DMS 273 (cell line): ENCODE results near the gene RDH13.
"Not testable (repeated sequence)": the region's sequence is repeated elsewhere in the genome, so short reads cannot be mapped to it uniquely, and the experiment has no call there.

Experiments used
- DNase-seq: peaks from one replicate; lab custom pipeline; 2025; ENCODE audit not compliant: unreplicated experiment; lab: John Stamatoyannopoulos, UW

The RDH13 gene

DNA sequence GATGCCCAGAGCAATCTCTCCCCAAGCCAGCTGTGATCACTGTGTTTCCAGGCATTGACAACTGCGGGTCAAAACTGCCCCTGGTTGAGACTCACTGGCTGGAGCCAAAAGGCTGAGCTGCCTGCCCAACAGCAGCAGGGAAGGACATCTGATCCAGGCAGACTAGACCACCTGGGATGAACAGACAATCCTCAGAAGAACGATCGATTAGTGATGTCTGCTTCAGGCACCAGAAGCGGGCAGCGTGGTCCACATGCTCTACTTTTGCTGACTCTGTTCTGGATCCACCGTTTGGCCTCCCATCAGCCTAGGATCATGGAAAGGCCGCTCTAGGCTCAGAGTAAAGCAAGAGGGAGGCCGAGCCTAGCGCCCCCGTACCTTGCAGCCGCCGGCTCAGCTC lies 15.0 kb downstream of the RDH13 start:
- DNase-seq: no peak

DNA sequence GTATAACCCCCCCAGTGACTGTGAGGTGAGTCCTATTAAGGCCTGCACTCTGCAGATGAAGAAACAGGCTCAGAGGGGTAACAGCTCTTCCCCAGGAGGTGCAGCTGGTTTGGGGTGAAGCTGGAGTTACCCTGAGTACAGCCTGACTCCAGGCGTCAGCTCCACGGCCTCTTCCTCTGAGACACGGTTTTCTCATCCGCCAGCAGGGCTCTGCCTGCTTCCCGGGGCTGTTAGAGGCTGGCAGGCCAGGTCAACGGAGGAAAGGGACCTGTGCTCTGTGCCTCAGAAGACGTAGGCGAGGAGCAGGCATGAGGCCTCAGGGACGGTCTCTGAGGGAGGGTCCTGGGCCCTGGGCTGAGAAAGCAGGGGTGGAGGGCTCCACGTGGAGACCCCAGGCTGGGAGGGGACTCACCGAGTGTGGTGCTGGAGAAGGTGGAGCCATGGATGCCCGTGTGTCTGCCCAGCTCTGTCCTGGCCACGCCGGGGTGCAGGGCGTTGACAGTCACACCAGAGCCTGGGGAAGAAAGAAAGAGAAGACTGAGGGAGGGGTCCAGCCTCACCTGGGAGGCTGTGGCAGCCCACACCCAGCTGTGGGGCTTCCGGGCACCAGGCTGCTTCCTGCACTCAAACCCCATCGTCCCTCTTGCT lies 15.8 kb downstream of the RDH13 start:
- no peak for DNase-seq

DNA sequence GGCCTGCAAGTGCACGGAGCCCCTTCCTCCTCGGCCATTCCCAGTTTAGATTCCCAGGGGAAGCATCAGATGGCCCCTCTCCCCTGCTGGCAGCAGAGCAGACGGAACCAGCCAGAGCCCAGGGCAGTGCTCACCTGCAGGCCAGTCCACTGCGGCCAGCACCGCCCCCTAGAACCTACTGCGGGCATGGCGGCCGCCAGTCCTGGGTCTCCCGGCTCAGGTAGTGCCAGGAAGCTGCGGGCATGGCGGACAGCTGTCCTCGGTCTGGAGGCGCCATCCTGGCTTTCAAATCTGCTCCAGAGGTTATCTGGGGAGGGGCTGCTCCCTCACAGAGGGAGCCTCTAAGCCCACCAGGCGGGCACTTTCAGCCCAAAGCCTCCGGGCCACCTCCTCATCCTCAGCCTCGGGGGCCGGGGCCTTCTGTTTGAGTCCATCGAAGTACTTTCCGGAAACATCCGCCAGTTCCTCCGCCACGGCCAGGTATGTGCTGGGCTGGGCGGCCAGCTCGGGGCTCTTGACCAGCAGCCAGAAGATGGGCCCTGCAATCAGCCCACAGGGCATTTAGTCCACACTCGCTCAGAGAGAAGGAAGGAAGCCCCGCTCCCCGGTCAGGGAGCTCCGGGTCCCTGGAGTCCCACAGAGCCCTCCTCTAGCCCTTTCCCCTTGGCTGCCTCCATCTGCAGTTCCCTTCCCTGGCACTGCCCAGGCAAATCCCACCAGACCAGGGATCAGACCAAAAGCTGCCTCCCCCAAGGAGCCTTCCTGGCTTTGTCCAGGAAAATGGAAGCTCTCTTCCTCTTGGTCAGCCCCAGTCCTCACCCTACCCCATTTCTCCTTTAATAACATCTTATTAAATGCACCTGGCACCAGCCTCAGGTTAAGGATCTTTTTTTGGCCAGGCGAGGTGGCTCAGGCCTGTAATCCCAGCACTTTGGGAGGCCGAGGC lies 17.9 kb downstream of the RDH13 start:
- DNase-seq: no peak

DNA sequence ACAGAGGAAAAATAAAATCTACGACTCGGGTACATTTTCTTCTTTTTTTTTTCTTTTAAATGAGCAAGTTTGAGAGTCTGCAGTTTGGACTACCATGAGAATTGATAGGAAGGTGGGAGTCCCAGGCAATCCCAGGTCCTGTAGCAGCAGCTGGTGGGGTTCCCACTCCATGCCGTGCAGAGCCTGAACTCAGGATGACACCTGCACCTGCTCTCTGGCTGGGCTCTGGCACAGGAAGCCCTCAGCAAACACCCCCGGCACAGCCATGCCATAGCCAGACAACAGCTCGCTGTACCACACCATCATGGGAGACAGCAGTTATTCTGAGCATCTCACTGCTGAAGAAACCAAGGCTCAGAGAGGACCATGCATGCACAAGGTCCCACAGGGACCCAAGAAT lies 18.7 kb downstream of the RDH13 start:
- DNase-seq: no peak

- DNase-seq: no peak
Measured at GRCh38 chr19:55042688-55043087, 20.3 kb downstream of the RDH13 start.

DNA sequence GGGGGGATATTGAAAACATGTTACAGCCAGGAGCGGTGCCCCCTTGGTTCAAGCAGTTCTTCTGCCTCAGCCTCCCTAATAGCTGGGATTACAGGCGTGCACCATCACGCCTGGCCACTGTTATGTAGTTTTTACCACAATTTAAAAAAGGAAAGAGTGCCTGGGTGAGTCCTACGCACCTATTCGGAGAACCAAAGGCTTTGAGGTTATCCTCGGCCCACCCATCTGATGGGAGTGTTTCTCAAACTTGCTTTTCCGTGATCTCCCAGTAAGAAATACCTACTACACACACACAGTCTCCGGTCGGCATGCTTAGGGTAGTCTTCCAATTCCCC lies 20.6 kb downstream of the RDH13 start:
- no peak for DNase-seq

GRCh38 chr19:55041627-55042343 lies 21.2 kb downstream of the RDH13 start:
- DNase-seq: no peak

- DNase-seq: no peak
Measured at GRCh38 chr19:55041244-55041626, 21.7 kb downstream of the RDH13 start.

DNA sequence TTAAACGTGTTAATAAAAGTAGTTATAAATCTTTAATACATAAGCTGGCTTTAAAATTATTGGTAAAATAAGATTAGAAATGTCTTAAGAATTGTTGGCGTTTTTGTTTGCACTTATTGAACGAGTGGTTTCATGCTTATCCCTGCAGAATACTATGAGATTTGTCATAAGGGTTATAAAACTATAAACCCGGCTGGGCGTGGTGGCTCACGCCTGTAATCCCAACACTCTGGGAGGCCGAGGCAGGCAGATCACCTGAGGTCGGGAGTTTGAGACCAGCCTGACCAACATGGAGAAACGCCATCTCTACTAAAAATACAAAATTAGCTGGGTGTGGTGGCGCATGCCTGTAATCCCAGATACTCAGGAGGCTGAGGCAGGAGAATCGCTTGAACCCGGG lies 22.3 kb downstream of the RDH13 start:
- DNase-seq: not testable (repeated sequence)

DNA sequence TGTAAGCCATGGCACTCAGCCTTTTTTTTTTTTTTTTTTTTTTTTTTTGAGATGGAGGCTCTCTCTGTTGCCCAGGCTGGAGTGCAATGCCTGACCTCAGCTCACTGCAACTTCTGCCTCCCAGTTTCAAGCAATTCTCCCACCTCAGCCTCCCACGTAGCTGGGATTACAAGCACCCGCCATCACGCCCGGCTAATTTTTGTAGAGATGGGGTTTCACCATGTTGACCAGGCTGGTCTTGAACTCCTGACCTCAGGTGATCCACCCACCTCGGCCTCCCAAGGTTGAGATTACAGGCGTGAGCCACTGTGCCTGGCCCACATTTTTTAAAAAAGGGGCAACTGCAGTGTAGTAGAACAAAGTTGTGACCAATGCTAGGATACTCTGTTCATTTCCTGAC lies 25.3 kb downstream of the RDH13 start:
- not testable (repeated sequence) for DNase-seq

- DNase-seq: no peak
Measured at GRCh38 chr19:55036058-55036457, 26.9 kb downstream of the RDH13 start.

GRCh38 chr19:55034751-55035150 lies 28.2 kb downstream of the RDH13 start:
- no peak for DNase-seq

- DNase-seq: not testable (repeated sequence)
Measured at GRCh38 chr19:55032976-55033643, 29.8 kb downstream of the RDH13 start.

- peak; percentile 39 for DNase-seq
Measured at GRCh38 chr19:55032170-55032800, 30.7 kb downstream of the RDH13 start.

- DNase-seq: no peak
Measured at GRCh38 chr19:55031178-55031577, 31.8 kb downstream of the RDH13 start.

- no peak for DNase-seq
Measured at GRCh38 chr19:55028757-55029156, 34.2 kb downstream of the RDH13 start.

- DNase-seq: no peak
Measured at GRCh38 chr19:55027472-55028337, 35.2 kb downstream of the RDH13 start.

DNA sequence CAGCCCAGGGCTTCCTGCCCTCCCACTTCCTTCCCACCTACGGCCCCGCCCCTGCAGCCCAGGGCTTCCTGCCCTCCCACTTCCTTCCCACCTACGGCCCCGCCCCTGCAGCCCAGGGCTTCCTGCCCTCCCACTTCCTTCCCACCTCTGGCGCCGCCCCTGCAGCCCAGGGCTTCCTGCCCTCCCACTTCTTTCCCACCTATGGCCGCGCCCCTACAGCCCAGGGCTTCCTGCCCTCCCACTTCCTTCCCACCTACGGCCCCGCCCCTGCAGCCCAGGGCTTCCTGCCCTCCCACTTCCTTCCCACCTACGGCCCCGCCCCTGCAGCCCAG lies 35.8 kb downstream of the RDH13 start:
- not testable (repeated sequence) for DNase-seq

DNA sequence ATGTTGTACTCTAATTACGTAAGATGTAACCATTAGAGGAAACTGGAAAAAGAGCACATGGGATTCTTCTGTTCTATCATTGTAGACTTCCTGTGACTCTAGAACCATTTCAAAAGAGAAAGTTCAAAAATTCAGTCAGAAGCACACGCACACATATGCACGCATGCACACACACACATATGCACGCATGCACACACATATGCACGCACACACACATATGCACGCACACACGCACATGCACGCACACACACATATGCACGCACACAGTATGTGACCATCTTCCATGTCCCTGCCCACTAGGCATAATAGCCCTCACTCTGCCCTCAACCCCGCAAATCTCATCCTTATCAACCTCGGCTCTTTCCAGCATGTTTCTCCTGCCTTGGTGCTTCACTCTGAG lies 38.8 kb downstream of the RDH13 start:
- no peak for DNase-seq

DNA sequence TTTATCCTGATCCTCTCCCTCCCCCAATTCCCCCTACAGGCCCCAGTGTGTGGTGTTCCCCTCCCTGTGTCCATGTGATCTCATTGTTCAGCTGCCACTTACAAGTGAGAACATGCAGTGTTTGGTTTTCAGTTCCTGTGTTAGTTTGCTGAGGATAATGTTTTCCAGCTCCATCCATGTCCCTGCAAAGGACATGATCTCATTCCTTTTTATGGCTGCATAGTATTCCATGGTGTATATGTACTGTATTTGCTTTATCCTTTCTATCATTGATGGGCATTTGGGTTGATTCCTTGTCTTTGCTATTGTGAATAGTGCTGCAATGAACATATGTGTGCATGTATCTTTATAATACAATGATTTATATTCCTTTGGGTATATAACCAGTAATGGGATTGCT lies 42.6 kb downstream of the RDH13 start:
- DNase-seq: not testable (repeated sequence)
